ENCODE results near the gene SDC3.
"Not testable (repeated sequence)": the region's sequence is repeated elsewhere in the genome, so short reads cannot be mapped to it uniquely, and the experiment has no call there.

Gene SDC3

GRCh38 chr1:30874176-30874575 lies 34.4 kb downstream of the SDC3 start:
- DNase-seq (ENCODE audit: low read depth): no peak

GRCh38 chr1:30872948-30873263 lies 35.7 kb downstream of the SDC3 start:
- no peak for DNase-seq (ENCODE audit: low read depth)

GRCh38 chr1:30872033-30872947 lies 36.3 kb downstream of the SDC3 start:
- DNase-seq (ENCODE audit: low read depth): no peak

GRCh38 chr1:30871276-30871871 lies 37.2 kb downstream of the SDC3 start:
- DNase-seq (ENCODE audit: low read depth): no peak

GRCh38 chr1:30870656-30871055 lies 37.9 kb downstream of the SDC3 start:
- no peak for DNase-seq (ENCODE audit: low read depth)

GRCh38 chr1:30870035-30870434 lies 38.5 kb downstream of the SDC3 start:
- no peak for DNase-seq (ENCODE audit: low read depth)

- DNase-seq (ENCODE audit: low read depth): peak; percentile 19
Observed at GRCh38 chr1:30868833-30869435, 39.6 kb downstream of the SDC3 start.

GRCh38 chr1:30868057-30868456 lies 40.5 kb downstream of the SDC3 start:
- DNase-seq (ENCODE audit: low read depth): not testable (repeated sequence)

- no peak for DNase-seq (ENCODE audit: low read depth)
Observed at GRCh38 chr1:30867537-30867936, 41.0 kb downstream of the SDC3 start.

- DNase-seq (ENCODE audit: low read depth): no peak
Observed at GRCh38 chr1:30866594-30866993, 42.0 kb downstream of the SDC3 start.

GRCh38 chr1:30864681-30865080 lies 43.9 kb downstream of the SDC3 start:
- no peak for DNase-seq (ENCODE audit: low read depth)

- DNase-seq (ENCODE audit: low read depth): no peak
Observed at GRCh38 chr1:30863858-30864604, 44.5 kb downstream of the SDC3 start.

- no peak for DNase-seq (ENCODE audit: low read depth)
Observed at GRCh38 chr1:30860320-30860652, 48.3 kb downstream of the SDC3 start.

- DNase-seq (ENCODE audit: low read depth): no peak
Observed at GRCh38 chr1:30857964-30858363, 50.6 kb downstream of the SDC3 start.

GRCh38 chr1:30857062-30857461 lies 51.5 kb downstream of the SDC3 start:
- DNase-seq (ENCODE audit: low read depth): no peak

- DNase-seq (ENCODE audit: low read depth): no peak
Observed at GRCh38 chr1:30856260-30856790, 52.2 kb downstream of the SDC3 start.

GRCh38 chr1:30855686-30856259 lies 52.8 kb downstream of the SDC3 start:
- DNase-seq (ENCODE audit: low read depth): no peak

GRCh38 chr1:30853350-30853749 lies 55.2 kb downstream of the SDC3 start:
- DNase-seq (ENCODE audit: low read depth): no peak

- no peak for DNase-seq (ENCODE audit: low read depth)
Observed at GRCh38 chr1:30852026-30852425, 56.5 kb downstream of the SDC3 start.

- no peak for DNase-seq (ENCODE audit: low read depth)
Observed at GRCh38 chr1:30851286-30851685, 57.3 kb downstream of the SDC3 start.

GRCh38 chr1:30850607-30851006 lies 58.0 kb downstream of the SDC3 start:
- no peak for DNase-seq (ENCODE audit: low read depth)

- no peak for DNase-seq (ENCODE audit: low read depth)
Observed at GRCh38 chr1:30848130-30848529, 60.4 kb downstream of the SDC3 start.

Measured in activated T-cell treated with anti-CD3 and anti-CD28 coated beads for 48 hours (primary cell).